ENCODE results near the gene SAMMSON.

SAMMSON gene

GRCh38 chr3:70075101-70075500 is 75.6 kb downstream of the SAMMSON start:
- Histone ChIP-seq H3K9me3 (ENCODE audit: control insufficient read depth, insufficient read depth, low read length) (no peaks in the 10 kb centered on the region), H4K20me1 (ENCODE audit: control insufficient read depth, insufficient read depth, low read depth, low read length) (no peaks in the 10 kb centered on the region), H3K4me1 (ENCODE audit: control insufficient read depth, low read length) (no peaks in the 10 kb centered on the region), H3K36me3 (ENCODE audit: control insufficient read depth, low read length) (no peaks in the 10 kb centered on the region), H3K4me3 (ENCODE audit: low read length) (no peak overlapping the region), H3K27me3 (ENCODE audit: control insufficient read depth, low read length) (peaks cover 15% of the 10 kb centered on the region), H3F3A (ENCODE audit: control insufficient read depth, insufficient read depth) (no peaks in the 10 kb centered on the region), H3K4me2 (ENCODE audit: low read length) (no peak overlapping the region), H3K79me2 (ENCODE audit: control insufficient read depth, low read length) (no peaks in the 10 kb centered on the region), H3K9me2 (replicated peaks; ENCODE audit: control insufficient read depth, low read length) (no peaks in the 10 kb centered on the region), H3K27ac (ENCODE audit: low read depth, low read length) (no peak overlapping the region)
- TF ChIP-seq EZH2phosphoT487 (IDR thresholded peaks at IDR 0.05; ENCODE audit: borderline replicate concordance, low read length) (no peak), CTCF (IDR thresholded peaks at IDR 0.05; ENCODE audit: low read depth, low read length, poor library complexity, severe bottlenecking) (no peak)

GRCh38 chr3:70076396-70076795 is 76.9 kb downstream of the SAMMSON start:
- Histone ChIP-seq H3K4me2 (ENCODE audit: low read length) (no peak overlapping the region), H3K36me3 (ENCODE audit: control insufficient read depth, low read length) (no peaks in the 10 kb centered on the region), H3K9me2 (replicated peaks; ENCODE audit: control insufficient read depth, low read length) (no peaks in the 10 kb centered on the region), H3K4me1 (ENCODE audit: control insufficient read depth, low read length) (no peaks in the 10 kb centered on the region), H3F3A (ENCODE audit: control insufficient read depth, insufficient read depth) (no peaks in the 10 kb centered on the region), H3K27me3 (ENCODE audit: control insufficient read depth, low read length) (peaks cover 15% of the 10 kb centered on the region), H3K9me3 (ENCODE audit: control insufficient read depth, insufficient read depth, low read length) (no peaks in the 10 kb centered on the region), H3K4me3 (ENCODE audit: low read length) (no peak overlapping the region), H4K20me1 (ENCODE audit: control insufficient read depth, insufficient read depth, low read depth, low read length) (no peaks in the 10 kb centered on the region), H3K27ac (ENCODE audit: low read depth, low read length) (no peak overlapping the region), H3K79me2 (ENCODE audit: control insufficient read depth, low read length) (no peaks in the 10 kb centered on the region)
- TF ChIP-seq CTCF (IDR thresholded peaks at IDR 0.05; ENCODE audit: low read depth, low read length, poor library complexity, severe bottlenecking) (no peak), EZH2phosphoT487 (IDR thresholded peaks at IDR 0.05; ENCODE audit: borderline replicate concordance, low read length) (no peak)

- Histone ChIP-seq H3K79me2 (ENCODE audit: control insufficient read depth, low read length) (no peaks in the 10 kb centered on the region), H4K20me1 (ENCODE audit: control insufficient read depth, insufficient read depth, low read depth, low read length) (no peaks in the 10 kb centered on the region), H3K9me3 (ENCODE audit: control insufficient read depth, insufficient read depth, low read length) (no peaks in the 10 kb centered on the region), H3K9me2 (replicated peaks; ENCODE audit: control insufficient read depth, low read length) (no peaks in the 10 kb centered on the region), H3K36me3 (ENCODE audit: control insufficient read depth, low read length) (no peaks in the 10 kb centered on the region), H3F3A (ENCODE audit: control insufficient read depth, insufficient read depth) (no peaks in the 10 kb centered on the region), H3K4me1 (ENCODE audit: control insufficient read depth, low read length) (no peaks in the 10 kb centered on the region), H3K4me3 (ENCODE audit: low read length) (no peak overlapping the region), H3K27ac (ENCODE audit: low read depth, low read length) (no peak overlapping the region), H3K4me2 (ENCODE audit: low read length) (no peak overlapping the region), H3K27me3 (ENCODE audit: control insufficient read depth, low read length) (peaks cover 16% of the 10 kb centered on the region)
- TF ChIP-seq EZH2phosphoT487 (IDR thresholded peaks at IDR 0.05; ENCODE audit: borderline replicate concordance, low read length): no peak
- TF ChIP-seq CTCF (IDR thresholded peaks at IDR 0.05; ENCODE audit: low read depth, low read length, poor library complexity, severe bottlenecking): no peak
Observed at GRCh38 chr3:70078778-70079177, 79.2 kb downstream of the SAMMSON start.

- Histone ChIP-seq H3K9me2 (replicated peaks; ENCODE audit: control insufficient read depth, low read length) (no peaks in the 10 kb centered on the region), H3K79me2 (ENCODE audit: control insufficient read depth, low read length) (no peaks in the 10 kb centered on the region), H3K4me1 (ENCODE audit: control insufficient read depth, low read length) (no peaks in the 10 kb centered on the region), H3K27ac (ENCODE audit: low read depth, low read length) (no peak overlapping the region), H3F3A (ENCODE audit: control insufficient read depth, insufficient read depth) (no peaks in the 10 kb centered on the region), H3K4me3 (ENCODE audit: low read length) (no peak overlapping the region), H3K27me3 (ENCODE audit: control insufficient read depth, low read length) (peaks cover 3% of the 10 kb centered on the region; the same call in 1 of the 2 replicates), H3K36me3 (ENCODE audit: control insufficient read depth, low read length) (no peaks in the 10 kb centered on the region), H4K20me1 (ENCODE audit: control insufficient read depth, insufficient read depth, low read depth, low read length) (no peaks in the 10 kb centered on the region), H3K9me3 (ENCODE audit: control insufficient read depth, insufficient read depth, low read length) (no peaks in the 10 kb centered on the region), H3K4me2 (ENCODE audit: low read length) (no peak overlapping the region)
- TF ChIP-seq CTCF (IDR thresholded peaks at IDR 0.05; ENCODE audit: low read depth, low read length, poor library complexity, severe bottlenecking) (no peak), EZH2phosphoT487 (IDR thresholded peaks at IDR 0.05; ENCODE audit: borderline replicate concordance, low read length) (no peak)
Observed at GRCh38 chr3:70085613-70086012, 86.1 kb downstream of the SAMMSON start.
